PC-3 (cell line): ENCODE results near the gene BCL6. TPM values are rescaled to one million over a fixed set of nuclear protein-coding genes. Genes with fewer than 3 reads are reported as not detected.

Experiments
- ATAC-seq: fragments of 200-7000 bp; cut with Tn5 transposase; 2 replicates; pipeline ENCODE4 v1.9.1; 2020; ENCODE audit warnings: mild to moderate bottlenecking, moderate library complexity
- BruUV-seq: library from RNA; stranded (reverse); fragments of 400-500 nt; replicated peaks from 2 replicates; lab custom pipeline; 2021; lab: Mats Ljungman, UMichigan
- CTCF ChIA-PET: fragments of 300-600 bp; sonication (Branson Sonifier 250); formaldehyde crosslinking; loops from one replicate; lab custom pipeline; 2022; ENCODE audit warnings: antibody characterized with exemption; lab: Charles Lee
- POLR2A ChIA-PET: fragments of 300-600 bp; sonication (Branson Sonifier 250); formaldehyde crosslinking; loops from one replicate; lab custom pipeline; 2022; ENCODE audit warnings: antibody characterized with exemption; ENCODE audit not compliant: unreplicated experiment; lab: Charles Lee
- DNase-seq: peaks from one replicate; pipeline ENCODE4 v3.0.0-alpha.2; 2015
- H2AFZ ChIP-seq: fragments of 300-600 bp; sonication (generic); 2 replicates; pipeline ENCODE4 v1.6.0; 2016; ENCODE audit warnings: antibody characterized with exemption, low read length
- H3F3A ChIP-seq: fragments of 300-600 bp; sonication (generic); one replicate; pipeline ENCODE4 v1.6.0; 2017; ENCODE audit warnings: antibody characterized with exemption, low read length, control low read depth, mild to moderate bottlenecking; ENCODE audit not compliant: unreplicated experiment
- H3K27ac ChIP-seq: fragments of 300-600 bp; sonication (generic); 2 replicates; pipeline ENCODE4 v1.5.1; 2016; ENCODE audit warnings: mild to moderate bottlenecking, low read length
- H3K27me3 ChIP-seq: fragments of 300-600 bp; sonication (generic); 2 replicates; pipeline ENCODE4 v1.6.1; 2016; ENCODE audit warnings: low read length, mixed read lengths
- H3K36me3 ChIP-seq: fragments of 300-600 bp; sonication (generic); 2 replicates; pipeline ENCODE4 v1.6.1; 2016; ENCODE audit warnings: low read depth, mixed run types, low read length, mixed read lengths
- H3K4me1 ChIP-seq: fragments of 300-600 bp; sonication (generic); 2 replicates; pipeline ENCODE4 v1.5.1; 2016; ENCODE audit warnings: low read length; ENCODE audit not compliant: insufficient read depth
- H3K4me2 ChIP-seq: fragments of 300-600 bp; sonication (generic); 2 replicates; pipeline ENCODE4 v1.6.0; 2016; ENCODE audit warnings: low read length
- H3K4me3 ChIP-seq: fragments of 300-600 bp; sonication (generic); 2 replicates; pipeline ENCODE4 v1.5.1; 2016; ENCODE audit warnings: mild to moderate bottlenecking, low read length, mixed read lengths
- H3K79me2 ChIP-seq: fragments of 300-600 bp; sonication (generic); 2 replicates; pipeline ENCODE4 v1.6.1; 2017; ENCODE audit warnings: low read length, mixed read lengths
- H3K9ac ChIP-seq: fragments of 300-600 bp; sonication (generic); 2 replicates; pipeline ENCODE4 v1.6.0; 2016; ENCODE audit warnings: mild to moderate bottlenecking, low read length
- H3K9me2 ChIP-seq: fragments of 300-600 bp; sonication (generic); replicated peaks from 2 replicates; pipeline ENCODE4 v1.6.1; 2016; ENCODE audit warnings: mixed run types, low read length, mixed read lengths
- H3K9me3 ChIP-seq: fragments of 300-600 bp; sonication (generic); 2 replicates; pipeline ENCODE4 v1.6.1; 2016; ENCODE audit warnings: low read length, mixed read lengths
- H4K20me1 ChIP-seq: fragments of 300-600 bp; sonication (generic); 2 replicates; pipeline ENCODE4 v1.6.1; 2016; ENCODE audit warnings: low read length, mixed read lengths
- EZH2 ChIP-seq: fragments of 300-600 bp; sonication (generic); IDR thresholded peaks from one replicate; pipeline ENCODE4 v1.6.1; 2017; ENCODE audit warnings: antibody characterized with exemption, mild to moderate bottlenecking, low read length; ENCODE audit not compliant: unreplicated experiment
- EZH2phosphoT487 ChIP-seq: fragments of 300-600 bp; sonication (generic); IDR thresholded peaks from 2 replicates; pipeline ENCODE4 v1.6.1; 2018; ENCODE audit warnings: mild to moderate bottlenecking, antibody characterized with exemption, low read length, borderline replicate concordance
- intact Hi-C: fragments of 100-400 bp; cut with micrococcal nuclease; formaldehyde crosslinking; loops from 2 replicates; pipeline ENCODE4 v1.9.0; 2023
- total RNA-seq: library from RNA; depleted of rRNA; stranded (reverse); fragments of >200 nt; gene quantifications from 2 replicates; pipeline ENCODE4 v1.2.3, GENCODE V29; 2014
- TF ChIP-seq, protein P1 (sequence below): fragments of 300-600 bp; sonication (generic); conservative IDR thresholded peaks from 2 replicates; pipeline ENCODE4 v1.5.1; 2017; ENCODE audit warnings: antibody characterized with exemption, low read depth, mild to moderate bottlenecking, low read length

The BCL6 gene
- total RNA-seq, 1 experiment from 2014 or later, result 11.8 TPM

DNA sequence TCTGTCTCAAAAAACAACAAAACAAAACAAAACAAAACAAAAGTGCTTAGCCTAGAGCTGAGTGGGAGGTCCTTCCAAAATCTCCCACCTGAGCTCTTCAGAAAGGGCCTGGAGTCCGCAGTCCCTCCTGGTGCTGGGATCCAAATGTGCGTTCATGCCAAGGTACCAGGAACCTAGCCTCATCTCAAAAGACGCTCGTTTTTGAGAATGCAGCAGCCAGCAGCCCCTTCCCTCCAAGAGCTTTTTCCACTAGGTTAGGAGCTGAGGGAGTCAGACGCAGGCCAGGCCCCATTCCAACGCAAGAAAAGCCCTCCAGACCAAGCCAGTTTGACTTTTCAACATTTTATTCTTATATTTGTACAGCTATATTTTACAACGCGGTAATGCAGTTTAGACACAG is 24.2 kb downstream of the BCL6 start:
- H4K20me1 ChIP-seq, result no peaks in the 10 kb centered on the region
- POLR2A ChIA-PET, result no interaction called here
- DNase-seq, result no peak
- ATAC-seq, result no peak
- no peak overlapping the region for H3K9ac ChIP-seq
- CTCF ChIA-PET, result no interaction called here
- no TSS peak for BruUV-seq
- TF ChIP-seq EZH2 (no peak), EZH2phosphoT487 (no peak)
- TF ChIP-seq, protein P1, sequence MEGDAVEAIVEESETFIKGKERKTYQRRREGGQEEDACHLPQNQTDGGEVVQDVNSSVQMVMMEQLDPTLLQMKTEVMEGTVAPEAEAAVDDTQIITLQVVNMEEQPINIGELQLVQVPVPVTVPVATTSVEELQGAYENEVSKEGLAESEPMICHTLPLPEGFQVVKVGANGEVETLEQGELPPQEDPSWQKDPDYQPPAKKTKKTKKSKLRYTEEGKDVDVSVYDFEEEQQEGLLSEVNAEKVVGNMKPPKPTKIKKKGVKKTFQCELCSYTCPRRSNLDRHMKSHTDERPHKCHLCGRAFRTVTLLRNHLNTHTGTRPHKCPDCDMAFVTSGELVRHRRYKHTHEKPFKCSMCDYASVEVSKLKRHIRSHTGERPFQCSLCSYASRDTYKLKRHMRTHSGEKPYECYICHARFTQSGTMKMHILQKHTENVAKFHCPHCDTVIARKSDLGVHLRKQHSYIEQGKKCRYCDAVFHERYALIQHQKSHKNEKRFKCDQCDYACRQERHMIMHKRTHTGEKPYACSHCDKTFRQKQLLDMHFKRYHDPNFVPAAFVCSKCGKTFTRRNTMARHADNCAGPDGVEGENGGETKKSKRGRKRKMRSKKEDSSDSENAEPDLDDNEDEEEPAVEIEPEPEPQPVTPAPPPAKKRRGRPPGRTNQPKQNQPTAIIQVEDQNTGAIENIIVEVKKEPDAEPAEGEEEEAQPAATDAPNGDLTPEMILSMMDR, result no peak
- no peak overlapping the region for H2AFZ ChIP-seq
- H3K4me3 ChIP-seq, result no peak overlapping the region
- H3K27me3 ChIP-seq, result no peaks in the 10 kb centered on the region
- intact Hi-C loops, result no loop called here
- H3K9me2 ChIP-seq, result no peaks in the 10 kb centered on the region
- peaks cover 26% of the 10 kb centered on the region for H3K36me3 ChIP-seq
- H3K4me2 ChIP-seq, result no peak overlapping the region
- H3K9me3 ChIP-seq, result no peaks in the 10 kb centered on the region
- no peaks in the 10 kb centered on the region for H3K79me2 ChIP-seq
- H3K27ac ChIP-seq, result no peak overlapping the region
- no peaks in the 10 kb centered on the region for H3K4me1 ChIP-seq
- H3F3A ChIP-seq, result no peaks in the 10 kb centered on the region

DNA sequence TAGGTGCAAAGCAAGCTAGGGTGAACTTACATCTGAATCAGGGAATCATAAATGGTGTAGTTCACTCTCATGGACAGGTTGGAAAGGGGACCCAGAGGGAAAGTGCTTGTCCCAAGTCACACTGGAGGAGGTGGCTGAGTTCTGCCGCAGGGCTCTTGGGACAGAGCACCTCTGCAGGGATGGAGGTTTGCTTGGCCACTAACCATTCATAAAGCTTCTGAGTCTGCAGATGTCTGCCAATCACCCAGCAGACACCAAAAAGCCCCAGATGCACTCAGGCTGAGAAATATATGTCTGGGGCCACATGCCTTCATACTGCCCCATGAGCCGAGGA is 25.0 kb downstream of the BCL6 start:
- Histone ChIP-seq H3K4me2 (no peak overlapping the region), H2AFZ (no peak overlapping the region), H3K4me3 (no peak overlapping the region), H3K9me2 (no peaks in the 10 kb centered on the region), H3F3A (no peaks in the 10 kb centered on the region), H3K27ac (no peak overlapping the region), H3K9ac (no peak overlapping the region), H3K36me3 (peaks cover 20% of the 10 kb centered on the region), H3K9me3 (no peaks in the 10 kb centered on the region), H3K4me1 (no peaks in the 10 kb centered on the region), H3K27me3 (no peaks in the 10 kb centered on the region), H4K20me1 (no peaks in the 10 kb centered on the region), H3K79me2 (no peaks in the 10 kb centered on the region)
- DNase-seq (no peak), ATAC-seq (peak; percentile 19)
- CTCF ChIA-PET, result no interaction called here
- BruUV-seq, result no TSS peak
- POLR2A ChIA-PET, result interaction anchor here (0.6 kb wide), 1 partner anchor 1555 kb away, joined by 4 read pairs; no protein-coding TSS in a partner anchor
- intact Hi-C loops, result no loop called here
- TF ChIP-seq, protein P1, result no peak
- TF ChIP-seq EZH2 (no peak), EZH2phosphoT487 (no peak)

DNA sequence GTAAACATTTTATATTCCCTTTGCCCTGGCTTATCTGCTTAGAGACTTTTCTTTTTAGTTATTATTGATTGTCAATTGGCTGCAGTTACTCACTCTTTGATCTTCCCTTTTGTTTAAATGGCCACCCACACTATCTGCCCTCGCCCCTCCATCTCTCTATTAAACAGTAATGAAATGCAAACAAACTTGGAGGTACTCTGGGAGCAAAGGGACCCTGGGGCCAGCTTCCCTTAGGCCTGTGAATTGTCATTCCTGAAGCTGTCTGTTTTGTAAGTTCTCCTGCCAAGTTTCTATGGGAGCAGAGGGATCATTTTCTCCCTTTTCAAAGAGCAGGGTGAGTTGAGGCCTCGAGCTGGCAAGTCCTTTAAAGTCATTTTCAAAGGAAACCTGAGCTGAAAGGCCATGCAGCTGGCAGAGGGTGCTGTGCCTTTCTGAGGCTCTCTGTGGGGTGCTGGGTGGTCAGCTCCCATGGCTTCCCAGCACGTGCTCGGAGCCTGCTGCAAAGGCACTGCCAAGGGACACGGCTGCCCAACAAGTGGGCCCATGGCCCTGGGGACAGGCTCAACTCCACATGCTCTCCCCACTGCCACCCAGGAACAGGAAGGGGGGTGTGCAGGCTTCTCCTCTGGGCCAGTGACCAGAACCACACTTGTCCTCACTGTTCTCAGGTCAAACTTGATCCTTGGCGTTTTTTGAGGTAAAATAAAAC is 25.5 kb downstream of the BCL6 start:
- POLR2A ChIA-PET, result interaction anchor here (0.6 to 0.7 kb wide), 5 partner anchors 374 to 1556 kb away, joined by 3 to 8 read pairs (median 4); no protein-coding TSS in a partner anchor
- Histone ChIP-seq H3K9me3 (no peaks in the 10 kb centered on the region), H3K27ac (no peak overlapping the region), H4K20me1 (no peaks in the 10 kb centered on the region), H3K4me3 (no peak overlapping the region), H3K36me3 (peaks cover 19% of the 10 kb centered on the region), H3F3A (no peaks in the 10 kb centered on the region), H3K9me2 (no peaks in the 10 kb centered on the region), H3K27me3 (no peaks in the 10 kb centered on the region), H3K79me2 (no peaks in the 10 kb centered on the region), H3K9ac (no peak overlapping the region), H2AFZ (no peak overlapping the region), H3K4me2 (no peak overlapping the region), H3K4me1 (no peaks in the 10 kb centered on the region)
- peak; percentile 19 for ATAC-seq
- CTCF ChIA-PET, result no interaction called here
- DNase-seq, result no peak
- BruUV-seq, result no TSS peak
- intact Hi-C loops, result no loop called here
- TF ChIP-seq, protein P1, result no peak
- no peak for TF ChIP-seq EZH2
- no peak for TF ChIP-seq EZH2phosphoT487
